Heart left ventricle (tissue), 16 donors: ENCODE results near the gene CDH26. TPM values are rescaled to one million over a fixed set of nuclear protein-coding genes. Genes with fewer than 3 reads are reported as not detected.
A peak's percentile ranks its signal among the peaks of the same experiment; 100 is the strongest.

Source experiments
- ATAC-seq, 4 donors: fragments of 200-7000 bp; cut with Tn5 transposase; one replicate each; pipeline ENCODE4 v1.9.1; 2020 to 2022; ENCODE audit warnings: moderate library complexity in 4 of 4, mild to moderate bottlenecking in 3 of 4, moderate number of reproducible peaks in 1 of 4
- DNase-seq, 5 donors: peaks; one replicate each; pipeline ENCODE4 v3.0.0-alpha.2; 2020
- H3K27ac ChIP-seq, 12 donors: fragments of 200-600 bp; sonication (generic) in 4 of 12; one replicate each; pipeline versions ENCODE4 v1.5.0 to v1.8.0; 2016 to 2022; ENCODE audit warnings: mild to moderate bottlenecking in 2 of 12
- H3K27me3 ChIP-seq, 9 donors: fragments of 200-600 bp; sonication (generic) in 2 of 9; one replicate each; pipeline versions ENCODE4 v1.5.1 to v1.8.0; 2016 to 2022; ENCODE audit warnings: mild to moderate bottlenecking in 3 of 9
- H3K36me3 ChIP-seq, 9 donors: fragments of 200-600 bp; sonication (generic) in 2 of 9; one replicate each; pipeline versions ENCODE4 v1.5.0 to v1.8.0; 2018 to 2022; ENCODE audit warnings: mild to moderate bottlenecking in 2 of 9
- H3K4me1 ChIP-seq, 12 donors: fragments of 200-600 bp; sonication (generic) in 4 of 12; one replicate each; pipeline versions ENCODE4 v1.5.0 to v1.8.0; 2016 to 2022; ENCODE audit warnings: mild to moderate bottlenecking in 3 of 12
- H3K4me3 ChIP-seq, 12 donors: fragments of 200-600 bp; sonication (generic) in 4 of 12; one replicate each; pipeline versions ENCODE4 v1.5.0 to v1.8.0; 2017 to 2022; ENCODE audit warnings: mild to moderate bottlenecking in 9 of 12, moderate library complexity in 4 of 12
- H3K9me3 ChIP-seq, 12 donors: fragments of 200-600 bp; sonication (generic) in 4 of 12; one replicate each; pipeline versions ENCODE4 v1.5.0 to v1.8.0; 2016 to 2022; ENCODE audit warnings: mild to moderate bottlenecking in 1 of 12
- CTCF ChIP-seq, 12 donors: fragments of 200-600 bp; sonication (generic) in 4 of 12; IDR thresholded peaks; one replicate each; pipeline versions ENCODE4 v1.5.0 to v1.8.0; 2018 to 2022; ENCODE audit warnings: antibody characterized with exemption in 12 of 12, mild to moderate bottlenecking in 5 of 12
- POLR2A ChIP-seq, 2 donors: fragments of 450-650 bp; IDR thresholded peaks; one replicate each; pipeline ENCODE4 v1.6.1; 2017; ENCODE audit warnings: antibody characterized with exemption in 2 of 2, mild to moderate bottlenecking in 2 of 2, moderate library complexity in 2 of 2
- WGBS, 4 donors: extraction: QIAGEN DNeasy Blood & Tissue Kit in 2 of 4; methylation state at CpG; one replicate each; pipeline versions ENCODE4 v1.1.5 to v1.1.7; 2013 to 2018; 5-methylcytosine and 5-hydroxymethylcytosine counted together
- intact Hi-C, 10 donors: fragments of 100-400 bp; cut with DNase I; formaldehyde crosslinking; loops; one replicate each; pipeline versions ENCODE4 v1.11.1 to v1.14.2; 2022
- polyA plus RNA-seq, 2 donors: library from polyadenylated mRNA; stranded (reverse); fragments of 200-250 nt; gene quantifications; one replicate each; pipeline ENCODE4 v1.2.3, GENCODE V29; 2013
- total RNA-seq, 9 donors: library from RNA; depleted of rRNA in 2 of 9; stranded (reverse); fragments of >200 nt in 2 of 9; fragmentation: NEBNext Ultra II Directional in 3 of 9; extraction: Animal tissue kit (Norgen Biotek cat#: 25700) in 3 of 9; gene quantifications; one replicate each; pipeline versions ENCODE4 v1.1.0 to v1.2.4, GENCODE V29; 2016 to 2023
- donor health status: ischemic (EF 13 %, LVEDD 7.1; RV severe dilation, severe dysfunction).
- donor health status: healthy with polysubstance abuse.
- donor health status: DM: no; HTN: yes; CAD: no.
- donor health status: DM: no; HTN: no; CAD: no.
- donor health status: ischemic (EF 25% LVEDD 6.9; RV normal size, moderate dysfunction).
- donor health status: ischemic (EF 25% LVEDD 5.7; RV mildly dilated, moderate dysfunction).
- donor health status: healthy.
- donor health status: DM: yes; HTN: yes; CAD: no.
- donor health status: ischemic (EF 35%, LVEDD 5.7; RV mildly dilated, moderate dysfunction).
- donor health status: nonischemic (EF 11% LVEDD 7.7; RV severe dilation, severe dysfunction).
- donor health status: DM: yes; HTN: yes; CAD: no.
- donor health status: PGD.
- donor health status: ischemic (EF 29% LVEDD 5.4; RV normal size, mild dysfunction).
- donor health status: nonischemic (EF 23%, LVEDD 6.1; RV moderate dilation, normal function).

Gene CDH26
- total and polyA plus RNA-seq, 11 donors = 0.30 to 2.0 (median 0.98) TPM

- Histone ChIP-seq H3K4me1 (peaks cover 0 to 33% (median 8%) of the 10 kb centered on the region in 12 donors), H3K9me3 (no peaks in the 10 kb centered on the region), H3K4me3 (no peak overlapping the region), H3K27me3 (peaks cover 0 to 11% (median 4%) of the 10 kb centered on the region in 9 donors), H3K36me3 (no peaks in the 10 kb centered on the region), H3K27ac (no peak overlapping the region)
- no peak for TF ChIP-seq CTCF (IDR thresholded peaks at IDR 0.05)
- TF ChIP-seq POLR2A (IDR thresholded peaks at IDR 0.05) = no peak
- ATAC-seq (no peak), DNase-seq (no peak)
- intact Hi-C loops = loop anchor here in 7 of 10 donors (5.0 to 10.0 kb wide), 7 partner anchors 106 to 1842 kb away; partner anchors contain the start of genes FAM217B (in 1 of the 7) and PPP1R3D (in 1 of the 7)
- WGBS, 4 donors = 69 to 79% (median 73%) methylated on average over 16 of the region's 16 CpGs
These were observed 95.0 kb downstream of the CDH26 start for GRCh38 chr20:60053125-60053817.

GRCh38 chr20:60053818-60054190 lies 95.6 kb downstream of the CDH26 start:
- intact Hi-C loops = loop anchor here in 7 of 10 donors (5.0 to 10.0 kb wide), 7 partner anchors 107 to 1841 kb away; partner anchors contain the start of genes FAM217B (in 1 of the 7) and PPP1R3D (in 1 of the 7)
- peaks cover 0 to 38% (median 13%) of the 10 kb centered on the region in 12 donors for H3K4me1 ChIP-seq
- H3K36me3 ChIP-seq = no peaks in the 10 kb centered on the region
- DNase-seq = no peak
- no peak overlapping the region for H3K4me3 ChIP-seq
- H3K27me3 ChIP-seq = peaks cover 0 to 11% (median 4%) of the 10 kb centered on the region in 9 donors
- 90 to 94% (median 90%) methylated on average over 4 of the region's 4 CpGs for whole genome bisulfite sequencing, 4 donors
- no peak for TF ChIP-seq POLR2A (IDR thresholded peaks at IDR 0.05)
- TF ChIP-seq CTCF (IDR thresholded peaks at IDR 0.05) = no peak
- no peak overlapping the region for H3K27ac ChIP-seq
- H3K9me3 ChIP-seq = no peaks in the 10 kb centered on the region
- no peak for ATAC-seq

GRCh38 chr20:60054716-60055634 lies 96.8 kb downstream of the CDH26 start:
- Histone ChIP-seq H3K27ac (peak overlapping the region in 1 of 12 donors; percentile 80), H3K4me3 (peak overlapping the region in 1 of 12 donors; percentile 50), H3K9me3 (no peaks in the 10 kb centered on the region), H3K27me3 (peaks cover 0 to 11% (median 4%) of the 10 kb centered on the region in 9 donors), H3K4me1 (peaks cover 0 to 49% (median 15%) of the 10 kb centered on the region in 12 donors), H3K36me3 (no peaks in the 10 kb centered on the region)
- no peak for DNase-seq
- ATAC-seq = no peak
- TF ChIP-seq CTCF (IDR thresholded peaks at IDR 0.05) (no peak), POLR2A (IDR thresholded peaks at IDR 0.05) (no peak)
- intact Hi-C loops = loop anchor here in 9 of 10 donors (5.0 to 10.0 kb wide), 14 partner anchors 108 to 1842 kb away; partner anchors contain the start of genes FAM217B (in 1 of the 9) and PPP1R3D (in 1 of the 9)
- WGBS, 4 donors = 73 to 84% (median 81%) methylated on average over 13 to 24 of the region's 24 CpGs
